Activated T-helper 1 cell treated with Interleukin-2 at 50 U/mL for 16 hours (primary cell): ENCODE results near the gene NTN4.
"Not testable (repeated sequence)": the region's sequence is repeated elsewhere in the genome, so short reads cannot be mapped to it uniquely, and the experiment has no call there.

Experiments used
- DNase-seq: peaks from one replicate; pipeline ENCODE4 v3.0.0-alpha.2; 2020; ENCODE audit warnings: low read depth

The NTN4 gene

GRCh38 chr12:95790033-95790916 lies at the start of gene NTN4:
TSS of gene NTN4 (minus strand) at chr12:95790764. CDS start at chr12:95790309, 455 bp downstream.
- no peak for DNase-seq

GRCh38 chr12:95838125-95838524 lies 47.6 kb upstream of the NTN4 start:
- DNase-seq, result no peak

GRCh38 chr12:95837240-95838038 lies 46.9 kb upstream of the NTN4 start:
- no peak for DNase-seq

- no peak for DNase-seq
These were observed 46.2 kb upstream of the NTN4 start for GRCh38 chr12:95836630-95837239.

- no peak for DNase-seq
These were observed 45.6 kb upstream of the NTN4 start for GRCh38 chr12:95836185-95836609.

GRCh38 chr12:95834572-95834971 lies 44.0 kb upstream of the NTN4 start:
- DNase-seq, result no peak

GRCh38 chr12:95830335-95831089 lies 39.9 kb upstream of the NTN4 start:
- no peak for DNase-seq

- DNase-seq, result no peak
These were observed 38.8 kb upstream of the NTN4 start for GRCh38 chr12:95829395-95829794.

GRCh38 chr12:95820096-95820703 lies 29.6 kb upstream of the NTN4 start:
- no peak for DNase-seq

- no peak for DNase-seq
These were observed 25.2 kb upstream of the NTN4 start for GRCh38 chr12:95815632-95816212.

- not testable (repeated sequence) for DNase-seq
These were observed 21.6 kb upstream of the NTN4 start for GRCh38 chr12:95812155-95812554.

GRCh38 chr12:95810411-95810810 lies 19.8 kb upstream of the NTN4 start:
- DNase-seq, result no peak

GRCh38 chr12:95809000-95809680 lies 18.6 kb upstream of the NTN4 start:
- DNase-seq, result no peak

GRCh38 chr12:95808146-95808545 lies 17.6 kb upstream of the NTN4 start:
- no peak for DNase-seq

- DNase-seq, result no peak
These were observed 15.5 kb upstream of the NTN4 start for GRCh38 chr12:95805864-95806671.

GRCh38 chr12:95804291-95804690 lies 13.7 kb upstream of the NTN4 start:
- no peak for DNase-seq

GRCh38 chr12:95803817-95804216 lies 13.3 kb upstream of the NTN4 start:
- DNase-seq, result no peak

GRCh38 chr12:95802482-95803270 lies 12.1 kb upstream of the NTN4 start:
- no peak for DNase-seq

GRCh38 chr12:95796982-95797289 lies 6.4 kb upstream of the NTN4 start:
- DNase-seq, result no peak
